ENCODE data around the gene PIEZO2.

DNA sequence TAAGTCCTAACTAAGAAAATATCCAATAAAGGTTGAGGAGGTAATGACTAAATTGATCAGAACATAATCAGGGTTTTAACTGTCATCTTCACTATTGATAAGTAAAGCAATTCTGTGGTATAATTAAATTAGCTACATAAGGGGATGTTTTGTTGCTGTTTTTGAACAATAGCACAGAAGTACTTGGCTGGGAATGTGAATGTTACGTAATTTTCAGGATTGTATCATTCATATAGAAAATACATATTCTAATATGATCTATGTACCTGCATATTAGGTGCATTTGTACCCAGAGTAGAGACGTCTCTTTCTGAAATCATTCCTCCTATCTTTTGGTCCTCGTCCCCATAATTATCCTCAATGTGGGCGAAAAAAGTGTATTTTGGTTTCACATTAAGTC, 109.0 kb downstream of the PIEZO2 start:
- no peak for TF ChIP-seq PHF8 (conservative IDR thresholded peaks at IDR 0.05; ENCODE audit: low read depth, low read length)
- no peak for TF ChIP-seq HDAC2 (IDR thresholded peaks at IDR 0.05; ENCODE audit: borderline replicate concordance in 1 of 2, low read depth in 2 of 2, low read length in 2 of 2)
